SK-N-SH treated with all-trans-retinoic acid at 6 μM for 48 hours (cell line): ENCODE data around the gene DDOST.

Source experiments
- BACH2 ChIP-seq: fragments of 250-450 bp; sonication (Bioruptor Pico); IDR thresholded peaks from 2 replicates; pipeline ENCODE4 v1.9.0; 2021; ENCODE audit warnings: mild to moderate bottlenecking, borderline replicate concordance
- GLIS3 ChIP-seq: fragments of 250-450 bp; sonication (Bioruptor Pico); IDR thresholded peaks from 2 replicates; pipeline ENCODE4 v1.5.0; 2020; ENCODE audit warnings: mild to moderate bottlenecking, moderate library complexity
- ISL1 ChIP-seq: fragments of 250-450 bp; sonication (Bioruptor Pico); IDR thresholded peaks from 2 replicates; pipeline ENCODE4 v2.1.2; 2022; ENCODE audit warnings: mild to moderate bottlenecking, moderate library complexity
- OSR1 ChIP-seq: fragments of 250-450 bp; sonication (Bioruptor Pico); IDR thresholded peaks from 2 replicates; pipeline ENCODE4 v1.8.0; 2022; ENCODE audit warnings: moderate library complexity, mild to moderate bottlenecking, inconsistent platforms
- PATZ1 ChIP-seq: fragments of 250-450 bp; sonication (Bioruptor Pico); IDR thresholded peaks from 2 replicates; pipeline ENCODE4 v1.8.0; 2020; ENCODE audit warnings: mild to moderate bottlenecking, moderate library complexity, borderline replicate concordance
- POU6F1 ChIP-seq: fragments of 250-450 bp; sonication (Bioruptor Pico); IDR thresholded peaks from 2 replicates; pipeline ENCODE4 v1.8.0; 2021; ENCODE audit warnings: low read depth, mild to moderate bottlenecking, moderate library complexity, borderline replicate concordance
- RARB ChIP-seq: fragments of 250-450 bp; sonication (Bioruptor Pico); IDR thresholded peaks from 2 replicates; pipeline ENCODE4 v1.8.0; 2021; ENCODE audit warnings: mild to moderate bottlenecking, moderate library complexity
- TOX ChIP-seq: fragments of 250-450 bp; sonication (Bioruptor Pico); IDR thresholded peaks from 2 replicates; pipeline ENCODE4 v1.8.0; 2021; ENCODE audit warnings: mild to moderate bottlenecking, moderate library complexity, borderline replicate concordance
- ZC3H10 ChIP-seq: fragments of 250-450 bp; sonication (Bioruptor Pico); IDR thresholded peaks from 2 replicates; pipeline ENCODE4 v1.5.1; 2021; ENCODE audit warnings: mild to moderate bottlenecking, moderate library complexity

GRCh38 chr1:20680269-20680668 is 19.1 kb upstream of the DDOST start:
- TF ChIP-seq RARB: no peak
- TF ChIP-seq POU6F1: no peak
- no peak for TF ChIP-seq GLIS3 (CRISPR knock-in tag)
- TF ChIP-seq PATZ1 (CRISPR knock-in tag): no peak
- TF ChIP-seq TOX (CRISPR knock-in tag): no peak
- no peak for TF ChIP-seq BACH2 (CRISPR knock-in tag)
- TF ChIP-seq ISL1 (CRISPR knock-in tag): no peak
- no peak for TF ChIP-seq ZC3H10 (CRISPR knock-in tag)
- TF ChIP-seq OSR1: no peak
